ENCODE data around the gene GRIP1. TPM values are rescaled to one million over a fixed set of nuclear protein-coding genes. Genes with fewer than 3 reads are reported as not detected.
A peak's percentile ranks its signal among the peaks of the same experiment; 100 is the strongest.
"Not testable (repeated sequence)": the region's sequence is repeated elsewhere in the genome, so short reads cannot be mapped to it uniquely, and the experiment has no call there.

Gene GRIP1
- total and polyA plus RNA-seq, 9 donors = 0.36 to 10.1 (median 3.9) TPM

GRCh38 chr12:66304296-66304900 is 374.5 kb downstream of the GRIP1 start:
- no peak overlapping the region for H3K27ac ChIP-seq
- intact Hi-C loops (cut with DNase I) = no loop called here
- no peak for TF ChIP-seq EP300 (IDR thresholded peaks at IDR 0.05)
- DNase-seq = no peak
- no peaks in the 10 kb centered on the region for H3K27me3 ChIP-seq
- 62 to 71% (median 66%) methylated on average over 6 of the region's 6 CpGs for WGBS, 3 donors
- H3K9me3 ChIP-seq = no peaks in the 10 kb centered on the region
- peaks cover 5% of the 10 kb centered on the region for H3K4me1 ChIP-seq (ENCODE audit: insufficient read depth)
- no peak overlapping the region for H3K4me3 ChIP-seq
- H3K36me3 ChIP-seq = no peaks in the 10 kb centered on the region

GRCh38 chr12:66303316-66303804 is 375.5 kb downstream of the GRIP1 start:
- H3K27me3 ChIP-seq; H3K27ac ChIP-seq; intact Hi-C loops (cut with DNase I); H3K4me1 ChIP-seq (ENCODE audit: insufficient read depth); H3K36me3 ChIP-seq; H3K9me3 ChIP-seq: not testable (repeated sequence)
- peak overlapping the region; percentile 73 for H3K4me3 ChIP-seq
- DNase-seq = peak in 3 of 5 donors; percentile 31 to 35 (median 33)
- WGBS, 3 donors = 81 to 88% (median 82%) methylated on average over 14 of the region's 14 CpGs

DNA sequence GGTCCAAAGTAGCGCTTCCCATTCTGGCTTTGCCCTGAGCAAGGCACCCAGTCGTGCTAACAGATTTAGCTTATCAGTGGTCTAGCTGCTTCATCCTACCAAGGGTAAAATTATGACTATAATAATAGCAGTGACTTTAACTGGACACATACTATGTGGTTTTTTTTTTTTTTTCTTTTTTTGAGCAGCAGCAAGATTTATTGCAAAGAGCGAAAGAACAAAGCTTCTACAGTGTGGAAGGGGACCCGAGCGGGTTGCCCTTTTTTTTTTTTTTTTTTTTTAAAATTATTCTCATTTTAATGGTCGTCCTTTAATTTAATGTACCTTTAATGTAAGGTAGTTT is 376.1 kb downstream of the GRIP1 start:
- Histone ChIP-seq H3K27me3 (no peaks in the 10 kb centered on the region), H3K27ac (peak overlapping the region in 1 of 2 donors; percentile 70), H3K4me1 (ENCODE audit: insufficient read depth) (peaks cover 5% of the 10 kb centered on the region), H3K4me3 (peak overlapping the region; percentile 73), H3K36me3 (no peaks in the 10 kb centered on the region), H3K9me3 (no peaks in the 10 kb centered on the region)
- no peak for DNase-seq
- 6 to 13% (median 11%) methylated on average over 6 of the region's 6 CpGs for WGBS, 3 donors
- intact Hi-C loops (cut with DNase I) = no loop called here
- TF ChIP-seq POLR2A (IDR thresholded peaks at IDR 0.05) = no peak
- no peak for TF ChIP-seq CTCF (IDR thresholded peaks at IDR 0.05)
- TF ChIP-seq EP300 (IDR thresholded peaks at IDR 0.05) = no peak

DNA sequence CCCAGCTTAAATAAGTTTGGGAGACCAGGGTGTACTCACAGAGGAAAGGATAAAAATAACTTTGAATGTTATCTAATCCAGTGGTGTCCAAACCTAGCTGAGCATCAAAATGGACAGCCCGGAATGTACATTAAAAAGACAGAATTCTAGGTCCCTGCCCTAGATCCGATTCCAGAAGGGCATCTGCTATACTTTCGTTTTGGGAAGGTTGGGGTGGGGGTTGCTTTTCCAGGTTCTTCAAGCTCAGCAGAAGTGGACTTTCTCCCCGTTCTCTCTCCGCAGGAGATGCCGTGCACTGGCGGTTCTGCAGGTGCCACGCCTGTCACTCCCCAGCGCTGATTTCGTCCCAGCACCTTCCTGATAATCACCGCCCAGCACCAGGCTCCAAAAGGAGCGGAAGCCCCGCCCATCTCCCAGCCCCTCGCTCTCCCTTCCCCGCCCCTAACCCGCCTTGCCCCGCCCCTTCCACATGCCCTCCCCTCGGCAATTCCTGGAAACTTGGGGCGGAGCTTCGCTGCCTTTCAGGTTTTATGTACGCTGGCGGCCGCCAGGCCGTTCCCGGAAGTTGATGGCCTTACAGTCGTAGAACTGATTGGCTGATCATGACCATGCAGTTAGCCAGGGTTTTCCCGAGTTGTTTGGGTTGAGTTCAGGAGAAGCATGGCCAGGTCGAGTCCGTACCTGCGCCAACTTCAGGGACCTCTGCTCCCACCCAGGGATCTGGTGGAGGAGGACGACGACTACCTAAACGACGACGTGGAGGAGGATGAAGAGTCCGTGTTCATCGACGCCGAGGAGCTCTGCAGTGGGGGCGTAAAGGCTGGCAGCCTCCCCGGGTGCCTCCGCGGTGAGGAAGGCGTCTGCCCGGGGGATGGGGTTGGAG is 376.7 kb downstream of the GRIP1 start, which contains the start of gene HELB:
HELB (plus strand) TSS at position 550 of the 883 bp plus-strand sequence; CDS start at position 661, 111 bp downstream.
- TF ChIP-seq CTCF (IDR thresholded peaks at IDR 0.05) = no peak
- no peak for TF ChIP-seq POLR2A (IDR thresholded peaks at IDR 0.05)
- peak; percentile 42 for TF ChIP-seq EP300 (IDR thresholded peaks at IDR 0.05)
- no peaks in the 10 kb centered on the region for H3K36me3 ChIP-seq
- peaks cover 5% of the 10 kb centered on the region for H3K4me1 ChIP-seq (ENCODE audit: insufficient read depth)
- DNase-seq = peak; percentile 97 to 99 (median 98)
- 0% methylated on average over 45 of the region's 45 CpGs for WGBS, 3 donors
- no peaks in the 10 kb centered on the region for H3K27me3 ChIP-seq
- H3K27ac ChIP-seq = peak within 1 kb of the TSS in 1 of 2 donors; percentile 70
- no peaks in the 10 kb centered on the region for H3K9me3 ChIP-seq
- peak within 1 kb of the TSS; percentile 73 for H3K4me3 ChIP-seq
- intact Hi-C loops (cut with DNase I) = no loop called here

GRCh38 chr12:66297923-66298322 is 381.0 kb downstream of the GRIP1 start:
- no peaks in the 10 kb centered on the region for H3K4me1 ChIP-seq (ENCODE audit: insufficient read depth)
- H3K27me3 ChIP-seq = no peaks in the 10 kb centered on the region
- no peak overlapping the region for H3K4me3 ChIP-seq
- 85 to 86% (median 85%) methylated on average over 3 of the region's 3 CpGs for WGBS, 3 donors
- H3K27ac ChIP-seq = no peak overlapping the region
- DNase-seq = no peak
- TF ChIP-seq EP300 (IDR thresholded peaks at IDR 0.05) (no peak), CTCF (IDR thresholded peaks at IDR 0.05) (no peak), POLR2A (IDR thresholded peaks at IDR 0.05) (no peak)
- no peaks in the 10 kb centered on the region for H3K9me3 ChIP-seq
- intact Hi-C loops (cut with DNase I) = no loop called here
- no peaks in the 10 kb centered on the region for H3K36me3 ChIP-seq

Small RNA genes lying within 50 kb of the gene (small RNA-seq; reads per million reads assigned to genes)
- gene OSBPL9P5 = not detected

All from ovary (tissue), 9 donors.